ENCODE results near the gene SLC39A6. TPM values are rescaled to one million over a fixed set of nuclear protein-coding genes. Genes with fewer than 3 reads are reported as not detected.
"Not testable (repeated sequence)": the region's sequence is repeated elsewhere in the genome, so short reads cannot be mapped to it uniquely, and the experiment has no call there.

SLC39A6 gene
- total RNA-seq, 2 experiments from 2014 or later, result 22.9 to 24.8 TPM

DNA sequence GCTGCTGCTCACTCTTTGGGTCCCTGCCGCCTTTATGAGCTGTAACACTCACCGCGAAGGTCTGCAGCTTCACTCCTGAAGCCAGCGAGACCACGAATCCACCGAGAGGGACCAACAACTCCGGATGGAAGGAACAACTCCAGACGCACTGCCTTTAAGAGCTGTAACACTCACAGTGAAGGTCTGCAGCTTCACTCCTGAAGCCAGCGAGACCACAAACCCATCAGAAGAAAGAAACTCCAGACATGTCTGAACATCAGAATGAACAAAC, 64.4 kb downstream of the SLC39A6 start:
- Mint-ChIP-seq H3K4me1 (peaks cover 32% of the 10 kb centered on the region), H3K4me3 (peak overlapping the region; percentile 6), H3K36me3 (ENCODE audit: low read depth) (peaks cover 17% of the 10 kb centered on the region)
- not testable (repeated sequence) for DNase-seq, H3K9me3 Mint-ChIP-seq, H3K27ac Mint-ChIP-seq, H3K27me3 Mint-ChIP-seq
- POLR2A ChIA-PET, result interaction anchor here (0.6 to 2.2 kb wide), 2 partner anchors 92 to 448 kb away, joined by 3 to 8 read pairs; partner anchors contain the start of gene RMP24
- CTCF ChIA-PET, result interaction anchor here (1.0 kb wide), 1 partner anchor 47 kb away, joined by 3 read pairs; no protein-coding TSS in a partner anchor

DNA sequence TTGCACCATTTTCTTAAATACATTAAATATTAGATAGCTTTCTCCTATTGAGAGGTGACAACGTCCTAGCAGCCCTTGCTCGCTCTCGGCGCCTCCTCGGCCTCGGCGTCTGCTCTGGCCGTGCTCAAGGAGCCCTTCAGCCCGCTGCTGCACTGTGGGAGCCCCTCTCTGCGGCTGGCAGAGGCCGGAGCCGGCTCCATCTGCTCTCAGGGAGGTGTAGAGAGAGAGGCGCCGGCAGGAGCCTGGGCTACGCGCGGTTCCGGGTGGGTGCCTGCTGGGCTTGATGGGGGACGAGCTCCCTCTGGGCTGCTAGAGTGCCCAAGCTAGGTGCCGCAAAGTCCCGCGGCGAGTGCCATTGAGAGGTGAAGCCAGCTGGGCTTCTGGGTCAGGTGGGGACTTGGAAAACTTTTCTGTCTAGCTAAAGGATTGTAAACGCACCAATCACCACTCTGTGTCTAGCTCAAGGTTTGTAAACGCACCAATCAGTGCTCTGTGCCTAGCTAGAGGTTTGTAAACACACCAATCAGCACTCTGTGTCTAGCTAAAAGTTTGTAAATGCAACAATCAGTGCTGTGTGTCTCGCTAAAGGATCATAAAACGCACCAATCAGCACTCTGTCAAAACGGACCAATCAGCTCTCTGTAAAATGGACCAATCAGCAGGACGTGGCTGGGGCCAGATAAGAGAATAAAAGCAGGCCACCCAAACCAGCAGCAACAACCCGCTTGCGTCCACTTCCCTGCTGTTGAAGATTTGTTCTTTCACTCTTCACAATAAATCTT, 64.9 kb downstream of the SLC39A6 start:
- no peaks in the 10 kb centered on the region for H3K27me3 Mint-ChIP-seq
- peaks cover 2% of the 10 kb centered on the region for H3K9me3 Mint-ChIP-seq
- no peak for DNase-seq
- CTCF ChIA-PET, result no interaction called here
- POLR2A ChIA-PET, result interaction anchor here (0.5 to 2.2 kb wide), 3 partner anchors 31 to 263 kb away, joined by 3 to 8 read pairs (median 4); partner anchors contain the start of gene RMP24
- no peak overlapping the region for H3K27ac Mint-ChIP-seq
- peaks cover 17% of the 10 kb centered on the region for H3K36me3 Mint-ChIP-seq (ENCODE audit: low read depth)
- H3K4me3 Mint-ChIP-seq, result no peak overlapping the region
- H3K4me1 Mint-ChIP-seq, result peaks cover 32% of the 10 kb centered on the region

GRCh38 chr18:36058674-36059073, 70.5 kb downstream of the SLC39A6 start:
- Mint-ChIP-seq H3K36me3 (ENCODE audit: low read depth) (peaks cover 15% of the 10 kb centered on the region), H3K27me3 (no peaks in the 10 kb centered on the region), H3K9me3 (no peaks in the 10 kb centered on the region), H3K4me1 (peaks cover 4% of the 10 kb centered on the region), H3K4me3 (no peak overlapping the region), H3K27ac (no peak overlapping the region)
- ChIA-PET POLR2A (no interaction called here), CTCF (interaction anchor here (0.7 kb wide), 1 partner anchor 594 kb away, joined by 3 read pairs; no protein-coding TSS in a partner anchor)
- DNase-seq, result no peak

Other genes starting within 250 kb of the SLC39A6 start
- gene RPRD1A, start 61.8 kb downstream of the SLC39A6 start, total RNA-seq, result 10 to 100 TPM; 25.1 to 27.6 TPM
- gene ELP2, start 559 bp upstream of the SLC39A6 start, total RNA-seq, result 10 to 100 TPM; 54.5 to 60.1 TPM
- gene MOCOS, start 58.2 kb upstream of the SLC39A6 start, total RNA-seq, result under 1 TPM; 0.15 to 0.25 TPM
- gene FHOD3, start 168.4 kb upstream of the SLC39A6 start, total RNA-seq, result not detected

Data from activated CD4-positive, alpha-beta memory T cell treated with anti-CD3 and anti-CD28 coated beads, Interleukin-2, amount 10 ng/mL, durations not matched to agents 7 days and 5 days (primary cell).